Activated CD8-positive, alpha-beta T cell treated with anti-CD3 and anti-CD28 coated beads for 36 hours (primary cell): ENCODE results near the gene TRMT11. TPM values are rescaled to one million over a fixed set of nuclear protein-coding genes. Genes with fewer than 3 reads are reported as not detected.

Experiments
- ATAC-seq: fragments of 200-7000 bp; cut with Tn5 transposase; one replicate; pipeline ENCODE4 v1.10.0; 2021; ENCODE audit warnings: mild to moderate bottlenecking, moderate library complexity
- CTCF ChIA-PET: fragments of 350-600 bp; sonication (Branson Sonifier 250); formaldehyde crosslinking; loops from one replicate; lab custom pipeline; 2021; ENCODE audit warnings: antibody characterized with exemption; lab: Charles Lee
- POLR2A ChIA-PET: fragments of 350-600 bp; sonication (Branson Sonifier 250); formaldehyde crosslinking; loops from one replicate; lab custom pipeline; 2021; ENCODE audit warnings: antibody characterized with exemption; lab: Charles Lee
- DNase-seq: peaks from one replicate; pipeline ENCODE4 v3.0.0-alpha.2; 2020
- H3K27ac Mint-ChIP-seq: one replicate; pipeline ENCODE4 v1.8.0; 2021; ENCODE audit warnings: mild to moderate bottlenecking, mixed read lengths
- H3K27me3 Mint-ChIP-seq: one replicate; pipeline ENCODE4 v1.8.0; 2021; ENCODE audit warnings: mixed read lengths
- H3K36me3 Mint-ChIP-seq: one replicate; pipeline ENCODE4 v1.8.0; 2021; ENCODE audit warnings: low read depth, mixed read lengths
- H3K4me1 Mint-ChIP-seq: one replicate; pipeline ENCODE4 v1.8.0; 2021; ENCODE audit warnings: low read depth, mixed read lengths
- H3K4me3 Mint-ChIP-seq: one replicate; pipeline ENCODE4 v1.8.0; 2021; ENCODE audit warnings: mild to moderate bottlenecking, moderate library complexity, mixed read lengths
- H3K9me3 Mint-ChIP-seq: one replicate; pipeline ENCODE4 v1.8.0; 2021; ENCODE audit warnings: mixed read lengths
- intact Hi-C: fragments of 100-400 bp; cut with micrococcal nuclease; formaldehyde crosslinking; loops from one replicate; pipeline ENCODE4 v1.10.0; 2022
- total RNA-seq, 2 experiments: library from RNA; stranded (reverse); gene quantifications; one replicate each; pipeline ENCODE4 v1.2.3, GENCODE V29; 2021
- TF ChIP-seq, protein P1 (sequence below): fragments of 200-600 bp; IDR thresholded peaks from one replicate; pipeline ENCODE4 v1.8.0; 2022; ENCODE audit warnings: antibody characterized with exemption, mild to moderate bottlenecking

Gene TRMT11
- total RNA-seq, 2 experiments from 2014 or later: 41.5 to 49.1 TPM

DNA sequence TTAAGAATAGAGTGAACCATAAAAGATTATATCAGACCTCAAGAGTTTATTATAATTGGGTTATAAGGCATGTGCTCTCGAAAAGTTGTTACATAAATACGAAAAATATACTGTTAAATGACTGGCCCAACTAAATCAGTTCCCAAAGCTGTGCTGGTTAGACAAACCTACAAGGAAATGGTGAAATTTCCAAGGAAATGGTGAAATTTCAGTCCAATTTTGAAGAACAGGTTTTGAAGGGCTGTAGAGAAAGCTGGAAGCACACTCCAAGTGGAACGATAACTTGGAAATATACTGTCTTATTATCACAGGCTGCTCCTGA, 400 bp upstream of the TRMT11 start:
- TF ChIP-seq, protein P1, sequence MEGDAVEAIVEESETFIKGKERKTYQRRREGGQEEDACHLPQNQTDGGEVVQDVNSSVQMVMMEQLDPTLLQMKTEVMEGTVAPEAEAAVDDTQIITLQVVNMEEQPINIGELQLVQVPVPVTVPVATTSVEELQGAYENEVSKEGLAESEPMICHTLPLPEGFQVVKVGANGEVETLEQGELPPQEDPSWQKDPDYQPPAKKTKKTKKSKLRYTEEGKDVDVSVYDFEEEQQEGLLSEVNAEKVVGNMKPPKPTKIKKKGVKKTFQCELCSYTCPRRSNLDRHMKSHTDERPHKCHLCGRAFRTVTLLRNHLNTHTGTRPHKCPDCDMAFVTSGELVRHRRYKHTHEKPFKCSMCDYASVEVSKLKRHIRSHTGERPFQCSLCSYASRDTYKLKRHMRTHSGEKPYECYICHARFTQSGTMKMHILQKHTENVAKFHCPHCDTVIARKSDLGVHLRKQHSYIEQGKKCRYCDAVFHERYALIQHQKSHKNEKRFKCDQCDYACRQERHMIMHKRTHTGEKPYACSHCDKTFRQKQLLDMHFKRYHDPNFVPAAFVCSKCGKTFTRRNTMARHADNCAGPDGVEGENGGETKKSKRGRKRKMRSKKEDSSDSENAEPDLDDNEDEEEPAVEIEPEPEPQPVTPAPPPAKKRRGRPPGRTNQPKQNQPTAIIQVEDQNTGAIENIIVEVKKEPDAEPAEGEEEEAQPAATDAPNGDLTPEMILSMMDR: no peak
- CTCF ChIA-PET: interaction anchor here (0.8 to 4.1 kb wide), 12 partner anchors 11 to 233 kb away, joined by 3 to 48 read pairs (median 6); partner anchors contain the start of genes HINT3 and NCOA7
- Mint-ChIP-seq H3K36me3 (peaks cover 2% of the 10 kb centered on the region), H3K9me3 (no peaks in the 10 kb centered on the region), H3K4me3 (no peak overlapping the region), H3K27ac (no peak overlapping the region), H3K27me3 (no peaks in the 10 kb centered on the region), H3K4me1 (peaks cover 19% of the 10 kb centered on the region)
- DNase-seq (no peak), ATAC-seq (no peak)
- intact Hi-C loops: no loop called here
- POLR2A ChIA-PET: interaction anchor here (0.6 to 2.5 kb wide), 13 partner anchors 9 to 684 kb away, joined by 3 to 16 read pairs (median 5); partner anchors contain the start of genes HDDC2 and HINT3

DNA sequence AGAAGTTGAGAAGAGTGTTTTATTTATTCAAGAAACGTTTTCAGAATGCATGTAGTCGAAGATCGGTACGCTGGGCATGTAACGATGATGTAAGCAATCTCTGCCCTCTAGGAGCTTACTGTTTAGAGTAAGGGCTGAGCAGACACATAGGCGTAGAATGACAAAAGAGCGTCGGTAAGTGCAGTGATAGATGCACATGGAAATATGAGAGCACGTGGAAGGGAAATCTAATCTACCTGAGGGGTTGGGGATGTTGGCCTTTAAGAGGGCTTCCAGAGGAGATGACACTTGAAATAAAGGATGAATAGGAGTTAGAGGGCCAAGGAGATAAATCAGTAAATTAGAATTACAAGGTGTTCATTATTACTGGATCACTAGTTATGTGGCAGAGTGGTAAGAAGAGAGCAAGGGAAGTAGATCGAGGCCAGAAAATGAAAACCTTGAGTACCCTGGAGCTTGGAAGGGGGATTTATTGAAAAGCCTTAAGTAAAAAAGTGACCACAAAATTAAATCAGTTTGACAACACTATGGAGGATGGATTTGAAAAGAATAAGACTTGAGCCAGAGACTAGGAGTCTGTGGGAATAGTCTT, 782 bp downstream of the TRMT11 start:
- Mint-ChIP-seq H3K4me3 (no peak overlapping the region), H3K27me3 (no peaks in the 10 kb centered on the region), H3K9me3 (no peaks in the 10 kb centered on the region), H3K27ac (no peak overlapping the region), H3K36me3 (peaks cover 2% of the 10 kb centered on the region), H3K4me1 (peaks cover 26% of the 10 kb centered on the region)
- POLR2A ChIA-PET: interaction anchor here (0.6 to 2.5 kb wide), 17 partner anchors 13 to 685 kb away, joined by 3 to 16 read pairs (median 4); partner anchors contain the start of genes HDDC2, HEY2, HINT3 and NCOA7
- DNase-seq: peak; percentile 32
- TF ChIP-seq, protein P1: no peak
- intact Hi-C loops: no loop called here
- peak; percentile 48 for ATAC-seq
- CTCF ChIA-PET: interaction anchor here (0.9 to 4.1 kb wide), 9 partner anchors 10 to 791 kb away, joined by 3 to 48 read pairs (median 7); partner anchors contain the start of genes HINT3 and NCOA7

DNA sequence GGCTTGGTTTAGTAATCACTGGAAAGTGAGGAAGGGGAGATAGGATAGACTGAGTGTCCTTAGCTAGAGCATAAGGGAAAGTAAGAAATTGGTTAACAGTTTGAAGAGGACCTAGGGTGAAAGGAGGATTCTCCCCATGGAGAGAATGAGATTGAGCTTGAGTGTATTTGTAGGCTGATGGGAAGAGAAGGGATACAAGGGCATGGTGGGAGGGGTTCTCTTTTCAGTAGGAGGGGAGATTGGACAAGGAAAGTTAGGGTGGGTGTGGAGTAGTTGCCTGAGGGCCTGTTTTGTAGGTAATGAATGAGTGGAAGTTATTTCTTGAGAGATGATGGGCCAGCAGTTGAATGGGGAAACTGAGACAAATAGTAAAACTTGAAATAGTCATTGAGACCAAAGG, 1.9 kb downstream of the TRMT11 start:
- Mint-ChIP-seq H3K36me3 (peaks cover 2% of the 10 kb centered on the region), H3K4me3 (no peak overlapping the region), H3K27ac (no peak overlapping the region), H3K9me3 (no peaks in the 10 kb centered on the region), H3K27me3 (no peaks in the 10 kb centered on the region), H3K4me1 (peaks cover 35% of the 10 kb centered on the region)
- ATAC-seq: no peak
- DNase-seq: no peak
- TF ChIP-seq, protein P1: no peak
- intact Hi-C loops: no loop called here
- ChIA-PET POLR2A (no interaction called here), CTCF (interaction anchor here (0.9 to 4.1 kb wide), 4 partner anchors 13 to 207 kb away, joined by 3 to 48 read pairs (median 16); partner anchors contain the start of genes HINT3 and NCOA7)

DNA sequence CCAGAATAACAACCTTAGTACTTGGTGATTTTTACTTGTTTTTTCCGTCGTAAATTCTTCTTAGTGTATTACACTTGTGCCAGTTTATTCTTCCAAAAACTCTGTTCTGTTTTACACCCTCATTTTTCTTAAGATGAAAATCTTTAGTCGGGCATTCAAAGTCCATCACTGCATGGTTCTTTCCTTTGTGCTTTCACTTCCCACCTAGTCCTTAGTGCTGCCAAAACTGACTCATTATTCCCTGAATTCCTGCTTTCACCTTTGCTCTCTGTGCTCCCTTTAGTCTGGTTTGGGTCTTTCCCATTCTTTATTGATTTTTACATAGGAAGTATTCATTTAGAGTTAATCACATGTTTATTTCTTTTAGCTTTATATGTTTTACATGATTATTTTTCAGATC, 3.3 kb downstream of the TRMT11 start:
- peaks cover 42% of the 10 kb centered on the region for H3K4me1 Mint-ChIP-seq
- H3K27me3 Mint-ChIP-seq: no peaks in the 10 kb centered on the region
- no peaks in the 10 kb centered on the region for H3K9me3 Mint-ChIP-seq
- H3K4me3 Mint-ChIP-seq: no peak overlapping the region
- ChIA-PET CTCF (interaction anchor here (1.2 to 2.6 kb wide), 2 partner anchors 13 to 15 kb away, joined by 3 to 10 read pairs; no protein-coding TSS in a partner anchor), POLR2A (no interaction called here)
- peak overlapping the region; percentile 10 for H3K27ac Mint-ChIP-seq
- ATAC-seq: no peak
- no peak for DNase-seq
- intact Hi-C loops: no loop called here
- peaks cover 2% of the 10 kb centered on the region for H3K36me3 Mint-ChIP-seq
- TF ChIP-seq, protein P1: no peak

DNA sequence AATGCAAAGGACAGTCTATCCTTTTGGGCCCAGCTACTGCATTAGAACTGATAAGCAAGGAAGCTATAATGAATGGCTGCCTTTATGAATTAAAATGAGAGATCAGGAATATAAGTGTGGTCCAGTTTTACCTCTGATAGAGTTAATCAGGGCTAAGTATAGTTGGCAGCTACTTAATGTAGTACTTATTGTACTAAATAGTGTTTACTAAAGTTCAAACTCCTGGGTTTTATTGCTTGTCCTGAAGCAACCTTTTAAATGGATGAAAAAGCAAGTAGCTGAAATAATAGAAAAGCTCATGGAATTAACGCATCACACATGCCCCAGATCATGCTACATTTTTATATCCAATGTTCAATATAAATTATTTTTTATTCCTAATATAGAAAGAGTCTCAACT, 5.3 kb downstream of the TRMT11 start:
- ChIA-PET POLR2A (no interaction called here), CTCF (interaction anchor here (1.7 to 2.6 kb wide), 2 partner anchors 12 to 17 kb away, joined by 5 to 10 read pairs; no protein-coding TSS in a partner anchor)
- no peaks in the 10 kb centered on the region for H3K9me3 Mint-ChIP-seq
- H3K27me3 Mint-ChIP-seq: no peaks in the 10 kb centered on the region
- intact Hi-C loops: no loop called here
- H3K27ac Mint-ChIP-seq: no peak overlapping the region
- H3K4me3 Mint-ChIP-seq: no peak overlapping the region
- H3K4me1 Mint-ChIP-seq: peaks cover 50% of the 10 kb centered on the region
- no peak for ATAC-seq
- no peak for DNase-seq
- TF ChIP-seq, protein P1: no peak
- peaks cover 5% of the 10 kb centered on the region for H3K36me3 Mint-ChIP-seq
